Measurements from ENCODE around the gene DES. TPM values are rescaled to one million over a fixed set of nuclear protein-coding genes. Genes with fewer than 3 reads are reported as not detected.
A peak's percentile ranks its signal among the peaks of the same experiment; 100 is the strongest.

DES gene
- total and polyA plus RNA-seq, 2 of the 13 experiments (the other 11 are each of a cell fraction or from before 2014, with no cell fraction given): not detected

DNA sequence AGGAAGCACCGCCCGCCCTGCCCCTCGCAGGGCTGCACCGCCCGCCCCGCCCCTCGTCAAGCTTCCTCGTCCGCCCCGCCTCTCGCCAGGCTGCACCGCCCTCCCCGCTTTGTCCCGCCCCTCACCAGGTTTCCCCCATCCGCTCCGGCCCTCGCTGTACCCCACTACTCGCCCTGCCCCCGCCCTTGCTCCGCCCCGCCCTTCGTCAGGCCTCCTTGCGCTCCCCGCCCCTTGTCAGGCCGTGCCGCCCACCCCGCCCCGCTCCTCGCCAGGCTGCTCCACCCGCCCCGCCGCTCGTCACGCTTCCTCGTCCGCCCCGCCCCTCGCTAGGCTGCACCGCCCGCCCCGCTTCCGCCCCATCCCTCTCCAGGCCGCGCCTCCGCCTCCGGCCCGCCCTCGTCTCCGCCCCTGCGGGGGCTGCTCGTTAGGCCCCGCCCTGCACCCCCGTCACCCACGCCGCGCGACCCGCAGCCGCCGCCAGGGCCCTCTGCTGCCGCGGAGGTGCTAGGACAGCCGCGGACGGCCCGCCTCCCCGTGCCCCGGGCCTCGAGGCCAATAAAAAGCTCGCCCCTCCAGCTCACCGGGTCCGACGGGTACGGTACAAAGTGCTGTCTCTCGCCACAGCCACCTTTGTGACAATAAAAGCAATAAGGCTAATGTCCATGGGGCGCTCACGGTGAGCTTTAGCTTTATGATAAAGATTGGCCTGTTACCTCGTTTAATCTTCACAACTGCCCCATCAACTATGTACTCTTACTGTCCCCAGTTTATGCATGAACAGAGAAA lies 29.9 kb upstream of the DES start (continued):
- TF ChIP-seq HOXA9 (CRISPR knock-in tag; IDR thresholded peaks at IDR 0.05; ENCODE audit: borderline replicate concordance) (no peak), RCOR2 (CRISPR knock-in tag; IDR thresholded peaks at IDR 0.05) (no peak), NFKB2 (CRISPR knock-in tag; IDR thresholded peaks at IDR 0.05; ENCODE audit: borderline replicate concordance) (peak; percentile 63; the same call in 1 of the 2 replicates), ATF7-NPFF (CRISPR knock-in tag; IDR thresholded peaks at IDR 0.05; ENCODE audit: low read depth) (peak; percentile 81), ISL2 (CRISPR knock-in tag; IDR thresholded peaks at IDR 0.05) (peak; percentile 22; the same call in 1 of the 2 replicates), SMAD3 (CRISPR knock-in tag; IDR thresholded peaks at IDR 0.05) (no peak; the same call in 1 of the 2 replicates), SMAD9 (CRISPR knock-in tag; IDR thresholded peaks at IDR 0.05) (0 out of 2 replicates have a peak, but pooled peaks have one; percentile 26), KDM4B (CRISPR knock-in tag; IDR thresholded peaks at IDR 0.05) (no peak), EZH2 (conservative IDR thresholded peaks at IDR 0.05; ENCODE audit: low read depth, low read length) (no peak), CTCF (CRISPR knock-in tag; IDR thresholded peaks at IDR 0.05) (peak; percentile 78)
- TF ChIP-seq, protein P1, sequence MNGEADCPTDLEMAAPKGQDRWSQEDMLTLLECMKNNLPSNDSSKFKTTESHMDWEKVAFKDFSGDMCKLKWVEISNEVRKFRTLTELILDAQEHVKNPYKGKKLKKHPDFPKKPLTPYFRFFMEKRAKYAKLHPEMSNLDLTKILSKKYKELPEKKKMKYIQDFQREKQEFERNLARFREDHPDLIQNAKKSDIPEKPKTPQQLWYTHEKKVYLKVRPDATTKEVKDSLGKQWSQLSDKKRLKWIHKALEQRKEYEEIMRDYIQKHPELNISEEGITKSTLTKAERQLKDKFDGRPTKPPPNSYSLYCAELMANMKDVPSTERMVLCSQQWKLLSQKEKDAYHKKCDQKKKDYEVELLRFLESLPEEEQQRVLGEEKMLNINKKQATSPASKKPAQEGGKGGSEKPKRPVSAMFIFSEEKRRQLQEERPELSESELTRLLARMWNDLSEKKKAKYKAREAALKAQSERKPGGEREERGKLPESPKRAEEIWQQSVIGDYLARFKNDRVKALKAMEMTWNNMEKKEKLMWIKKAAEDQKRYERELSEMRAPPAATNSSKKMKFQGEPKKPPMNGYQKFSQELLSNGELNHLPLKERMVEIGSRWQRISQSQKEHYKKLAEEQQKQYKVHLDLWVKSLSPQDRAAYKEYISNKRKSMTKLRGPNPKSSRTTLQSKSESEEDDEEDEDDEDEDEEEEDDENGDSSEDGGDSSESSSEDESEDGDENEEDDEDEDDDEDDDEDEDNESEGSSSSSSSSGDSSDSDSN (CRISPR knock-in tag; IDR thresholded peaks at IDR 0.05): peak; percentile 45; the same call in 1 of the 2 replicates
- TF ChIP-seq, protein P2, sequence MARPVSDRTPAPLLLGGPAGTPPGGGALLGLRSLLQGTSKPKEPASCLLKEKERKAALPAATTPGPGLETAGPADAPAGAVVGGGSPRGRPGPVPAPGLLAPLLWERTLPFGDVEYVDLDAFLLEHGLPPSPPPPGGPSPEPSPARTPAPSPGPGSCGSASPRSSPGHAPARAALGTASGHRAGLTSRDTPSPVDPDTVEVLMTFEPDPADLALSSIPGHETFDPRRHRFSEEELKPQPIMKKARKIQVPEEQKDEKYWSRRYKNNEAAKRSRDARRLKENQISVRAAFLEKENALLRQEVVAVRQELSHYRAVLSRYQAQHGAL (CRISPR knock-in tag; IDR thresholded peaks at IDR 0.05; ENCODE audit: not compliant biosample characterization): no peak
- TF ChIP-seq, protein P3, sequence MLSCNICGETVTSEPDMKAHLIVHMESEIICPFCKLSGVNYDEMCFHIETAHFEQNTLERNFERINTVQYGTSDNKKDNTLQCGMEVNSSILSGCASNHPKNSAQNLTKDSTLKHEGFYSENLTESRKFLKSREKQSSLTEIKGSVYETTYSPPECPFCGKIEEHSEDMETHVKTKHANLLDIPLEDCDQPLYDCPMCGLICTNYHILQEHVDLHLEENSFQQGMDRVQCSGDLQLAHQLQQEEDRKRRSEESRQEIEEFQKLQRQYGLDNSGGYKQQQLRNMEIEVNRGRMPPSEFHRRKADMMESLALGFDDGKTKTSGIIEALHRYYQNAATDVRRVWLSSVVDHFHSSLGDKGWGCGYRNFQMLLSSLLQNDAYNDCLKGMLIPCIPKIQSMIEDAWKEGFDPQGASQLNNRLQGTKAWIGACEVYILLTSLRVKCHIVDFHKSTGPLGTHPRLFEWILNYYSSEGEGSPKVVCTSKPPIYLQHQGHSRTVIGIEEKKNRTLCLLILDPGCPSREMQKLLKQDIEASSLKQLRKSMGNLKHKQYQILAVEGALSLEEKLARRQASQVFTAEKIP (CRISPR knock-in tag; IDR thresholded peaks at IDR 0.05; ENCODE audit: borderline replicate concordance): no peak
- TF ChIP-seq, protein P4, sequence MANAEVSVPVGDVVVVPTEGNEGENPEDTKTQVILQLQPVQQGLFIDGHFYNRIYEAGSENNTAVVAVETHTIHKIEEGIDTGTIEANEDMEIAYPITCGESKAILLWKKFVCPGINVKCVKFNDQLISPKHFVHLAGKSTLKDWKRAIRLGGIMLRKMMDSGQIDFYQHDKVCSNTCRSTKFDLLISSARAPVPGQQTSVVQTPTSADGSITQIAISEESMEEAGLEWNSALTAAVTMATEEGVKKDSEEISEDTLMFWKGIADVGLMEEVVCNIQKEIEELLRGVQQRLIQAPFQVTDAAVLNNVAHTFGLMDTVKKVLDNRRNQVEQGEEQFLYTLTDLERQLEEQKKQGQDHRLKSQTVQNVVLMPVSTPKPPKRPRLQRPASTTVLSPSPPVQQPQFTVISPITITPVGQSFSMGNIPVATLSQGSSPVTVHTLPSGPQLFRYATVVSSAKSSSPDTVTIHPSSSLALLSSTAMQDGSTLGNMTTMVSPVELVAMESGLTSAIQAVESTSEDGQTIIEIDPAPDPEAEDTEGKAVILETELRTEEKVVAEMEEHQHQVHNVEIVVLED (CRISPR knock-in tag; IDR thresholded peaks at IDR 0.05; ENCODE audit: borderline replicate concordance): peak; percentile 62
- TF ChIP-seq, protein P5, sequence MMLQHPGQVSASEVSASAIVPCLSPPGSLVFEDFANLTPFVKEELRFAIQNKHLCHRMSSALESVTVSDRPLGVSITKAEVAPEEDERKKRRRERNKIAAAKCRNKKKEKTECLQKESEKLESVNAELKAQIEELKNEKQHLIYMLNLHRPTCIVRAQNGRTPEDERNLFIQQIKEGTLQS (CRISPR knock-in tag; IDR thresholded peaks at IDR 0.05): no peak

Measured in HepG2 (cell line).